ENCODE results near the gene AHNAK2.
A peak's percentile ranks its signal among the peaks of the same experiment; 100 is the strongest.

The AHNAK2 gene

DNA sequence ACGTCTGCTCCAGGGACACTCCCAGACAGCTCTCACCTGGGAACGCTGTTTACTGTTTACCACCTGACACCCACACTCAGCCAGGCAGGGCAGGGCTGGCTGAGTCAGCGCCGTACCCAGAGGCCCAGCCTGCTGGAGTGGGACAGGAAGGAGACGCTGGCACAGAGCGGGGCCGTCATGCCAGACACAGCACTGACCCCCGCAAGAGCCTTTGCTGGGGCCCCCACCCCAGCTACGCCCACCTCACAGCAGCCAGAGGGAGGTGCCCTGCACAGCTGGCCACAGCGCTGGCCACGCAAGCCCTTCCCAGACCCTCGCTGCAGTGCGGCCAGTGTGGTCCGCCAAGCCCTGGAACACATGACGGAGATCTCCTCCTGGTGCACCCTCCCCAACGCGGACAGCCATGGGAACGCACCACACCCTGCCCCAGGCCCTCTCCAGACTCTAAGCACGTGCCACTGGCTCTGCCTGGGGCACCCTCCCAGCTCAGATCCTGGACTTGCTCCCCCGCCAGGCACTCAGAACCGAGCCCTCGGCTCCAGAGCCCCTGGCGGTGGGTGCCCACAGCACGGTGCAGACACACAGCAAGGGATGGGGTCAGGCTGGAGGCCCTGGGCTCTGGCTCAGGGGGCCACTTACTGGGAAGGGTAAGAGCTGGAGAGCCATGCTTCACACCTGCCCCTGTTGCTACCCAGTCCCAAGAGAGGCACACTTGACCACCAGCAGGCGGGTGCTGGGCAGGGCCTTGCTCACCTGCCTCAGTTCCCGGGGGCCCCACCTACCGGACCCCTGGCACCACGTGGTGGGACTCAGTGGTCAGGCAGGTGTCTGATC is 5.7 kb downstream of the AHNAK2 start:
- DNase-seq (ENCODE audit: low read depth) = peak; percentile 72

DNA sequence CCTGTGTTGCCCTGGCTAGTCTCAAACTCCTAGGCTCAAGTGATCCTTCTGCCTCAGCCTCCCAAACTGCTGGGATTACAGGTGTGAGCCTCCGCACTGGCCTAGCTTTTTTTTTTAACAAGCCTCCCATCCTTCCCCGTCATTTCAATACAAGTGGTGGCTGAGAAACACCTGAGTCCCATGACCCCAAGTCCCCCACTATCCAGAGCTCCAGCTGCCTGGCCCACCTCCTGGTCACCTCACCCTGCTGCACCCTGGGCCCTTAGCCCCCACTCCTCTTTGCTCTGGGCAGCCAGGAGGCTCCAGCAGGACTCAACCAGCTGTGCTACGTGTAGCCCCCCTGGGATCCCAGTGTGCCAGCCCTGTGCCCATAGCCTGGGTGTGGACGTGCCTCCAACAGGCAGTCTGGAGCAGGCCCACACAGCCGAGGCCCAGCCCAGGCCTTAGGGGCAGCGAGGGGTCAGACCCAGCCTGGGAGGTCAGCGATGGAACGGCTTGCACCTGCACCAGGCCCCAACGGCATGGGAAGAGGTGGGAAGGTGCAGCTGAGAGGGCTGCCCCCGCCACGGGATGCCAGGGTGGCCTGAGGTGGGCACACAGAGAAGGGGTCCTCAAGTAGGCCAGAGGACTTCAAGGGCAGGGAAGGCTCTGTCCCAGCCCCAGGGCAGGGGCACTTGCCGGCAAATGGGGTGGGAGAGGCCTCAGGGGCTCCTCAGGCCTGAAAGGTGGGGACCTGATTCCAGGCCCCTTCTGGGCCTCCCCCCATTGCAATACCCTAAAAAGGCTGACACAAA is 6.5 kb downstream of the AHNAK2 start:
- no peak for DNase-seq (ENCODE audit: low read depth)

DNA sequence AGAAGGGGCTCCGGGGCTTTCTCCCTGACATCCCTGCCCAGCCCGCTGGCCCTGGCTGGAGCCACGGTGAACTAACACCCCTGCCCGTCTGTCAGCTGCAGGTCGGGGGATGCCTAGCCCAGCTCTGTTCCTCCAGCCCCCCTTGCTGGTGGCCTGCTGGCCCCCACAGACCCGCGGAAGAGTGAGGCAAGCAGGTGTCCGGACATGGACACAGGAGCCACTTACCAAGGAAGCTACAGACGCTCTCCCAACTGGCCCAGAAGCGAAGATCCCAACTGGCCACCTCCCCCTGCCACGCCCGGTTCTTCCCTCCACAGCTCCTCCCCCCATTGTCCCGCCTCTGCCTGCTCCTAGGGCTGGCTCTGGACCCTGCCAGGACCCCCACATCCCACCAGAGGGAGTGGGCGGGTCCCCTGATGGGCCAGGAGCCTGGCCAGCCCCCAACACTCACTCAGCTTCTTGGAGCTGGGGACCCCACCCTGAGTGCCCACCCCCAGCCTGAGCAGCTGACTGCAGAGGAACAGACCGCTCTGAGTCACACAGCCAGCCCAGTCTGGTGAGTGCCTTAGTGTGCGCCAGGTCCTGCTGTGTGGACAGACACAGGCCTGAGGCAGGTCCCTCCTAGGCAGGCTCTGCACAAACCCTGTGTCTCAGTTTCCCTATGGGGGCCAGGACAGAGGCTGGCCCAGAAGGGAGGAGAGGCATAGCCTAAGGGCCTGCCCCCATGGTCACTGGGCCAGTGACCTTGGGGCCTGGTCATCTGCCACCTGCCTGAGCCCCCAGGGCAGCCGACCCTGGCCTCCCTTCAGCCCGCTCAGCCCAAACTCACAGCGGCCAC is 7.7 kb downstream of the AHNAK2 start:
- DNase-seq (ENCODE audit: low read depth) = peak; percentile 94

DNA sequence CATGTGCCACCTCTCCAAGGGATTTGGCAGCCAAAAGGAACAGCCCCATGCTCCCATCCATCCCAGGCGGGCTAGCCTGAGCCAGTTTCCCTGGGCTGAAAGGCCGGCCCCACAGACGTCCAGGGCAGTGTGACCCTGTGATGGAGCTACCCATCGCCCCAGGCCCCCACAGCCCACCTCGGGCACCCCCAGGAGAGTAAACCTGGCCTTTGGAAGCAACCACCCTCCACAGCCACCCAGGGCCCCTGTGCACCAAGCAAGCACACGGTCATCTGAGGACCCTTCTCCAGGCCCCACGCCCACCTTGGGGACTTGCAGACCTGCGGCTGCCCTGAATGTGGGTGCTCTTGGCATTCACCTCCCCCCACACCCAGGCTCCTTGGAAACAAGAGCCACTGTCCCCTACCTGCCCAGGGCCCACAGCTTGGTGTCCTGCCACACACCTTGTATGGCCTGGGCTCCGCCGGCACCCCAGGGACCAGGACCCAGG is 8.4 kb downstream of the AHNAK2 start:
- no peak for DNase-seq (ENCODE audit: low read depth)

DNA sequence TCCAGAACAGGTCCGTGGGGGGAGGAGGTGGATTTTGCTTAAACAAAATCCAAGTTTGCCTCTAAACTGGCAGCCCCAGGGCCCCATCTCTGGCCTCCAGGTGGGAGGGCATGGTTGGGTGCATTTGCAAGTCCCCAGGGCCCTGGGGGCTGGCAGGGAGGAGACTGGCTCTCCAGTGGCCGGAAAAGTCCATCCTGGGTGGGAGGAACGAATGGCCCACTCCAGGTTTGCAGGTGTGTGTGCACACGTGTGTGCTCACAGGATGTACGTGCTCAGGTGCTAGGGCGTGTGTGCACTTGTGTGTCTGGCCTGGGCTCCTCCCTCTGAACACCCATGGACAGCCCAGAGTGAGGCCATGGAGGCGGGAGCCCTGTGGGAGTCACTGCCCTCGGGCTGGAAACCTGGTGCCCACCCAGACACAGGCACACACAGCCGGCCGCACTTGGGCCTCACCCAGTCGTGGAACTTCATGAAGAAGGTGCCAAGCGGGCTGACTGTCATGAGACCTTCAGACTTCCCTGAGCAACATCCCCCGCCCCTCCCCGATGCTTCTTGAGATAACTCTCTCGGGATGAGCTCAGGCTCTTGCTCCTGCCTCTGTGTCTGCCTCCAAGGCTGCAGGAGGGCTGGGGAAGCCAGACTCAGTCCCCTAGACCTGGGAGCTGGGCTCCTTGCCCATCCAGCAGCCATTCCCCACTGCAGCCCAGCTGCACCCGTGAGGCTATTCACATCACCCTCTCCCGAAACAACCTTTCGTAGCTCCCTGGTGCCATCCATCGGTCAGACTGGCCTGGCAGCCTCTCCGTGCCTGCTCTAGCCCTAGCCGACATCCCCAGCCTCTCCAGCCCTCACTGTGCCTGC is 9.4 kb downstream of the AHNAK2 start:
- DNase-seq (ENCODE audit: low read depth) = no peak

DNA sequence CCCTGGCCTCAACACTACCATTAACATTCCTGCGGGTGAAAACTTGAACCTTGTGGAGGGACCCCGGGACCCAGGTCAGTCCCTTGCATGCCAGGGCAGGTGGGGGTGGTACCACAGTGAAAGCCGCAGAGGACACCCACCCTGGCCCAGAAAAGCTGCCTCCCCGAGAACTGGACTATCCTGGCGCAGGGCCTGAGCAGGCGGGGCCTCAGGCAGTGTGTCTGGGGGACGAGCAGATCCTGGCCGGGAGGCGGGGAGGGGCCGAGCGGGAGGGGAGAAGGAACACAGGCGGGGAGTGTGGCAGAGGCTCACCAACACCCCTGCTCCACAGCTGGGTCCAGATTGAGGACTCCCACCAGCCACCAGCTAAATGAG is 10.0 kb downstream of the AHNAK2 start:
- DNase-seq (ENCODE audit: low read depth) = peak; percentile 28

DNA sequence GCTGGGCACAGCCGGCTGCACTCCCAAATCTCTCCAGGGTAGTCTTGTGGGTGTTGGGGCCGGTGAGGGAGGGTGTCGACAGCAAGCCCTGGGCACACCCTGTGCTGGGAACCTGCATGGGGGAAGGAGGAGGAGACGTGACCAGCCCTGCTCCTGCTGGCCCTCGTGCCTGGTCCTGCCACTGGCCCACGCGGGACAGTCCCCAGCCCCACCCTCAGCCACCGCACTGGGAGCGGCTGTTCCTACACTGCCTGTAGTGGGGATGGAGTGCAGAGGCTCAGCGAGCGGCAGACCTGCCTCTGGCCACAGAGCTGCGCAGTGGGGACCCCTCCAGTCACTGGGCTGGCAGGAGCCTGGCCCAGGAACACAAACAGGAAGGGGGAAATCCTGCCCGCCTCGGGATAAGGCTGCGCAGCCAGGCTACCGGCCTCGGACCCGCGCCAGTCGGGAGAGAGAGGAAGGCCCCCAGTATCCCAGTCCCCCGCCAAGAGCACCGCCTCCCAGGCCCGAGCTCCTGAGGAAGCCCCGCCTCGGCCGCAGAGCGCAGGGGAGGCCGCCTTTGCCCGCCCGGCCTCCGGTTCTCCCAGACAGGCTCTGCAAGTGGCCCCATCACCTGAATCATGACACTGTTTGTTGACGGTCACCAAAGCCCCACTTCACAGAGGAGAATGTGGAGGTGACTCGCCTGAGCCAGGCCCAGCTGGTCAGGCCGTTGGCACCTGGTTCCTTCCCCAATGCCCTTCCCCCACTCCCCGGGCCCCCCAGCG is 10.6 kb downstream of the AHNAK2 start:
- no peak for DNase-seq (ENCODE audit: low read depth)

DNA sequence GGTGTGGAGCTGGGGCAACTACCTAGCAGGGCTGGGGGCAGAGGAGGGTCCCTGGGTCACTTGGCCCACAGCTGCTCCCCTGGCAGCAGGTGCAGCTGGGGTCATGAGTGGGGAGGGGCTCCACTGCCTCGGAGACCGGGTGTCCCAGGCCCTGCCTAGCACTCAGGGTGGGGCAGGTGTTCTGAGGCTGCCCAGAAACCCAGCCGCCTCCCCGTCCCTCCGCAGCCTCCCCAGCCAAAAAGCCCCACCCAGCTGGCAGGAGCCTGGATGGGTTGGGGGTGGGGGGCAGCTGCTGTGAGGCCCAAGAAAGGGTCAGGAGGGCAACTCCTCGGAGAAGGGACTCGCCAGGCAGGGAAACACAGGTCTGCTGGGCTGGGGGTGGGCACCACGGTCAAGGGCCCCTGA is 11.2 kb downstream of the AHNAK2 start:
- no peak for DNase-seq (ENCODE audit: low read depth)

DNA sequence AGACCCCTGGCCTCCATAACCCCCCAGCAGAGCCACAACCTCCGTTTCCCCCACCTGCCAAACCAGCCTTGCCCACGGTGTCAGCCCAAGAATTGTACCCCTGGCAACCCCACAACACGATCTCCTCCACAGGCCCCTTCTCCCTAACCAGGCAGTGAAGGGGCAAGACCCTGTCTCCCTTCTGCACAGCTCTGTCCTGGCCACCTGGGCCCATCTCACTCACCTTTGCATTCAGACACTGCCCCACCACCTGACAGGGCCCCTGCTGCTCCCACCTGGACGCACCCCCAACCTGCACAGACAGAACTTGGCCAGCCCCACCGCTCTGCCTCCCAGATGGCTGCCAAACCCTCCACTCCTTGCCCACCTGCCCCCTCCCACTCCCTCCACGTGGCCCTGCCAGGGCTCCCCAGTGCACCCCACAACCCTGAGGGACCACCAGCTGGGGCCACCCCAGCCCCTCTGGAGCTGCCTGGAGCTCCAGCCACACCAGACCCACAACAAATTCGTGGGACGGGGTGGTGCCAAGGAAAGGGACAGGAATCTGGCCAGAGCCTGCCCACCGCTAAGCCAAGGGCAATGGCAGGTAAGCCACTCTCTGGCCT is 11.8 kb downstream of the AHNAK2 start:
- DNase-seq (ENCODE audit: low read depth) = no peak

DNA sequence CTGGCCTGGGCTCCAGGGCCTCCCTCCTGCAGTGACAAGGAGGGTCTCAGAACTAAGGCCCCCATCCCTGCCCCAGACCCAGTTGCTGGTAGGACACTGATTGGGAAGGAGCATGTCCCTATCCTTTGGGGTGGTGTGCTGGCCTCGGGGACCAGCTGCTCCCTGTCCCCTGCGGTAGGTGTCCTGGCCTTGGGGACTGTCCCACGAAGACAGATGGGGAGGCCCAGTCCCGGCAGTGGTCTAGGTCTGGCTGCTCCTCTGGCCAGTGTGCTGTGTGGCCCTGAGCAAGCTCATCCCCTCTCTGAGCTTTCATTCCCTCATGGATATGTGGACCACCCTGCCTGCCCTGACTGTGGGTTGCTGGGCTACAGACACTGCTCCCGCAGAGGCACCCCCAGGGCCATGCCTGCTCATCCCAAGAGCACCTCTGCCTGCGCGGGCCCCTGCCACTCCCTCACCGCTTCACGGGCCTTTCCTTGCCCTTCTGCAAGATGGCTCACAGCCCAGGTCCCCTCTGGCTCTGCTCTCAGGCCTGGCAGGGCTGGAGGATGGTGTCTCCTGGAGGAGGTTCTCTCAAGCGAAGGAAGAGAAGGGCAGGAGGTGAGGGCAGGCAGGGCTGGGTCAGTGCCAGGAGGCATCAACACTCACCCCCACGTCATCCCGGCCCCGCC is 12.5 kb downstream of the AHNAK2 start:
- no peak for DNase-seq (ENCODE audit: low read depth)

DNA sequence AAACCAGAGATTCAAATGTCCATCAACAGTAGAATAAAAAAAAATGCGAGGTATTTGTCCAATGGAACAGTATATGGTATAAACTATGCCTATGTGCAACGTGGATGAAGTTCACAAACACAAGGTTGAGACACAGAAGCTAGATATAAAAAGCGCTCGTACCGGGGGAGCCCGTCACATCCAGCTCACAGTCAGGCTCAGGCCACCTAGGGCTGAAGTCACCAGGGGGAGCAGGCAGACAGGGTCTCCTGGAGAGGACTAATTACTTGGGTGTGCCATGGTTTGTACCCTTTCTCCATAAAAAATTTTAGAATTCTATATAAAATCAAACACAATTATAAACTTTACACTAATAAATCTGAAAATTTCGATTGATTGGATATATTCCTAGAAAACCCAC is 13.6 kb downstream of the AHNAK2 start:
- no peak for DNase-seq (ENCODE audit: low read depth)

DNA sequence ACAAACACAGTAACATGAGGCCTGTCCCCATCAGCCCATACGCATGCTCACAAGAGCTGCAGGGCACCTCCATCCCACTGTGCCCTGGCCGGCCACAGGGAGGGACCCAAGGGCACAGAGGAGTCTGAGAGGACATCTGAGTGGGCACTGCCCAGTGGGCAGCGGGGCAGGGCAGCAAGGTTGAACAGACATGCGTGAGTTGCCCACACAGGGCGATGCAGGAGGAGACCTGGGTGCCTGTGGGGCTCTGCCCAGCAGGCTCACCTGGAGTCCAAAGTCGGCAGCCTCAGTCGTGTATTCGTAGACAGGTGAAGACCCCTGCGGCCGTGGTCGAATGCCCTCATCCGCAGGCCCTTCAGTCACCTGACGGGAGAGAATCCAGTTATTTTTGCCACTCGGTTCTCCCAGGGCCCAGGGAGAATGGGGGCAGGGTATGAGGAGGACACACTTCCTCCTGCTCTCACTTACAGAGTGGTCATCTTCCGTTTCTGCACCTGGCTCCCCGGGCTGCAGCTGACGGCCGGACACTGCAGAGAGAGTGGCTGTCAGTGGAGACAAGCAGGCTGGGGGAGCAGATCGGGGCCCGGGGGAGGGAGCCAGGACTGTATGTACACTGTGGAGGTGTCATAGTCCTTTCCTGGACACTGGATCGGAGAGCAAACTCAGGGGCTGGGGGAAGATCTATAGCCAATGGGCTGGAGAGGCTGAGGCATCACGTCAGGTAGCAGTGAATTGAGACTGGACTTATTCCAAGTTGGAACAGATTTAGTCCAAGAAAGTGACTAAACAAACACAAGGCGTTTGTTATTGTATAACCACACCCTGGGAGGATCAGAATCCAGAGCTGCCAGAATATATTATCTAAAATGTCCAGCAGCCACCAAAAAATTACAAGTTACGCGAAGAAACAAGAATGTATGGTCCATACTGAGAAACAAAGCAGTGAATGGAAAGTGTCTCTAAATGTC is 20.7 kb downstream of the AHNAK2 start:
- DNase-seq (ENCODE audit: low read depth) = no peak

DNA sequence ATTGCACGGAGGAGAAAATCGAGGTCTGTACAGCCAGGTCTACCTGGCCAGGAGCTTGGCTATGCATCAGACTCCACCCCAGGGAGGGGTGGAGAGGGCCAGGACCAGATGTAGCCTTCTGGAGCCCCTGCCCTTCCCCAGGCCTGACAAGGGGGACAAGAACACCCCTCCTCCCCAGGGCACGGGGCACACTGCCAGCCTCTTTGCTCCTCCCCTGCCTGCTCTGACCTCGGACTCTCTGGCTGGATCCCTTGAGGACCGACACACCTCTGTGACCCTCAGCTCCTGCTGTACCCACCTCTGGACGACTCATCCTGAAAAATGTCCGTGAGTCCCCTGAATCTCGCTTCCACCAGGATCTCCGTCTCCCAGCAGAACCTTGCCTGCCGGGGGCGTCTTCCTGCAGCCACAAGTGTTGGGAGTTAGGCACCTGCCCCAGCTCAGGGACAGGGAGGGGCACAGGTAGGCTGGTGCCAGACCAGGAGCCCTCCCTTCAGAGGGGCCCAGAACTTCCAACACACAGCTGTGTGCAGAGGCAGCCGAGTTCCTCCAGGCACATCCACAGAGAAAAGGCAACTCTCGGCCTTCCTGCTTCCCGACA is 21.8 kb downstream of the AHNAK2 start:
- DNase-seq (ENCODE audit: low read depth) = no peak

DNA sequence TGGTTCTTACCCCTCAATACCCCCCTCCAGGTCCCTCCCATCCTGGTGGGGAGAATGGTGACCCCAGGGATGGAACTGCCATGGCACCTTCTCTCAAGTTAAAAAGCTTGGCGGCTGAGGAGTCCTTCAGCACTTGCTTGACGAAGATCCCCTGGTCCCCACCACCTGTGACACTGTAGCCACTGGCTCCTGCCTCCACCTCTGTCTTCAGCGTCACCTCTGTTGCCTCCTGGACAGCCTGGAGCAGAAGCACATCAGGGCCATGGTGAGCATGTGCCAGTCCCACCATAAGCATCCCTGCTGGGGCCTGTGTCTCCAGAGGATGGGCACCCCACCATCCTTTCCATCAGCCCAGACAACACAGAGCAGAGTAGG is 22.8 kb downstream of the AHNAK2 start:
- DNase-seq (ENCODE audit: low read depth) = no peak

DNA sequence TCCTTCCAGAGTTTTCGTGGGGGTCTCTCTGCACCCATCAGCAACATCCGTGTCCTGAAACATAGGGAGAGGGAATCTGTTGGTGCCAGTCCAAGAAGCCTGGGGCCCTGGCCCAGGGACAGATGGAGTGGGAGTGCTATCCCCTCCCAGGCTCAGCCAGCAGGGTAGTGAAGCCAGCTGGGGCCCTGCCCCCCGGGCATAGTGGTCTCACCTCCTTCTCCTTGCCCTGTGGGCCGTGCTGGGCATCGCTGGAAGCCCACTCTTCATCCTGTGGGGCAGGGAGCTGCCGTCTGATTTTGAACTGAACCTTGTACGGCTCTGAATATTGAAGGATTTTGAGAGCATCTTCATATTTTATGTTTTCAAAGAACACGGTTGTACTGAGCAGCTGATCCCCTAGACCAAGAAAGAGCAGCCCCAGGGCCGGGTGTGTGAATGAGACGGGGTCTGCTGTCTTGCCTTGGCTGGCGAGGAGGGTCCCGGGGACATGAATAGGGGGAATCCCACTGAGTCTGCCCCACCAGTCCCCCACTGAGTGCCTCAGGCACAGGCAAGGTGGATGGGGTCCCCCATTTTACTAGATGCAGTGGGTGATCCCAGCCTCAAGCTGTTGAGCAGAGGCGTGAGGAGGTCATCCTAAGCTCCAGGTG is 23.3 kb downstream of the AHNAK2 start:
- DNase-seq (ENCODE audit: low read depth) = no peak

DNA sequence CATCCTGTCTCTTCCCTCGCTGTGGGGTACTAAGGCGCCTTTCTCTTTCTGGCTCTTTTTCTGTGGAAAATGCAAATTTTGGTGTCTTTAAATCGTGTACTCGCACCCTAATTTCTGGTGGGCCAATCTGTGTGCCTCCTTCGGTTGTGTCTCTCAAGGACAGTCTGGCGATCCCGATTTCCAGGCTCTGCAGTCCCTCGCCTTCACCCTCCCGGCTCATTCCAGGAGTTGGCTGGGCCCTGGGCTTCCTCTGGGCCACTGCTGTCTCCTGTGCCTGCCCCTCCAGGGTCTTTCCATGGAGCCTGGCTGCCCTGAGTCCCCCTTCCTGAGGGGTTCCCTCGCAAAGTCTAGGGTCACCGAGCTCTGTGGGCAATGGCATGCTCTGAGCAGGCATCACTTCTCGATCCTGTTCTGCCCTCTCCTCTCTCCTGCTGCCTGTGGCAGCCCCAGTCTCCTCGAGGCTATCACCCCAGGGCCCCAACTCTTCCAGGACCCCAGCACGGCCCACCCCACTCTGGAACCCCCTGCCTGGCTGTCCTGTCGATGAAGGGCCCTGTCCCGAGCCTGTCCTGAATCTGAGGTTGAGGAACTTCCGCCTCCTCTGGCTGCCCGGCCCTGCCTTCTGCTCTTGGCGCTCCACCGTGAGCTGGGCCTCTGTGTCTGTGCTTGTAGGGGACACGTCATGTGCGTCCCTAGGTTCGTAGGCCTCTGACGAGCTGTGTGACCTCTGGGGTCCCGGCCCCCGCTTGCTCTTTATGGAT is 24.1 kb downstream of the AHNAK2 start:
- DNase-seq (ENCODE audit: low read depth) = no peak

DNA sequence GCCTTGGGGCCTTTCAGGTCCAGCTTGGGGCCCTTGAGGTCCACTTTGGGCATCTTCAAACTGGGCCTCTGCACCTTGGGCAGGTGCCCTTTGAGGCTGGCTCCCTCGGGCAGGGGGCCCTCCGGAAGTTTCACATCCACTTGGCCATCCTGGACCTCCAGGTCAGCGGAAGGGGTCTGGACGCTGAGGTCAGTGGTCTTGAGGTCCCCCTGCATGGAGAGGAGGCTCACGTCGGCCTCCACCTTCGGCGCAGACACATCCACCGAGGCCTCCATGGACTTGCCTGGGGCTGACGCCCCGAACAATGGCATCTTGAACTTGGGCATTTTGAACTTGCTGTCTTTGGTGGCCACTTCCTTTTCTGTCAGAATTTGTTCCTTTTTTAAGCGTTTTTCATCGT is 25.1 kb downstream of the AHNAK2 start:
- DNase-seq (ENCODE audit: low read depth) = no peak
